ENCODE data around the gene TUBB. TPM values are rescaled to one million over a fixed set of nuclear protein-coding genes. Genes with fewer than 3 reads are reported as not detected.

TUBB gene
- total and polyA plus RNA-seq, 2 donors (not counting 1 experiment from before 2014, with no cell fraction given), result 102 to 295 TPM

- peaks cover 13 to 28% of the 10 kb centered on the region in 2 donors for H3K4me1 ChIP-seq (ENCODE audit: control insufficient read depth in 2 of 2, insufficient read depth in 2 of 2, low read length in 2 of 2)
- no peaks in the 10 kb centered on the region for H3K27me3 ChIP-seq (replicated peaks in 1 of 4; ENCODE audit: control extremely low read depth in 1 of 4, control insufficient read depth in 3 of 4, insufficient read depth in 4 of 4, low read length in 3 of 4)
- H4K20me1 ChIP-seq (ENCODE audit: control insufficient read depth, insufficient read depth, low read length, poor library complexity, severe bottlenecking), result no peaks in the 10 kb centered on the region
- H3K9me3 Mint-ChIP-seq (ENCODE audit: insufficient read depth), result no peaks in the 10 kb centered on the region
- H3K4me3 ChIP-seq (ENCODE audit: control extremely low read depth in 1 of 5, extremely low read depth in 1 of 5, insufficient read depth in 1 of 5, low read depth in 2 of 5, low read length in 4 of 5), result peak overlapping the region; percentile 36 to 82 (median 63)
- H3K36me3 ChIP-seq (replicated peaks in 1 of 2; ENCODE audit: control extremely low read depth in 1 of 2, control insufficient read depth in 1 of 2, extremely low read depth in 1 of 2, insufficient read depth in 2 of 2, low read length in 1 of 2), result peaks cover 0 to 9% of the 10 kb centered on the region in 2 experiments
- CTCF ChIA-PET, result interaction anchor here (1.0 to 4.4 kb wide), 10 partner anchors 9 to 336 kb away, joined by 3 to 23 read pairs (median 3); no protein-coding TSS in a partner anchor
- peak overlapping the region; percentile 80 for H2AFZ ChIP-seq (ENCODE audit: insufficient read depth, low read depth, low read length, poor library complexity, severe bottlenecking)
- 2% methylated on average over 51 of the region's 55 CpGs for WGBS (ENCODE audit: insufficient coverage)
- peaks cover 4% of the 10 kb centered on the region for H3K79me2 ChIP-seq (ENCODE audit: control insufficient read depth, insufficient read depth, low read length)
- peak overlapping the region in 1 of 2 donors; percentile 61 for H3K27ac ChIP-seq (ENCODE audit: low read length in 2 of 2)
- H3K9ac ChIP-seq (ENCODE audit: low read length), result peak overlapping the region; percentile 70
- intact Hi-C loops (cut with micrococcal nuclease), result loop anchor here (2.0 to 10.0 kb wide), 6 partner anchors 51 to 343 kb away; partner anchors contain the start of genes ABCF1 and VARS2
- peaks cover 42% of the 10 kb centered on the region for H3K4me1 Mint-ChIP-seq
- no peaks in the 10 kb centered on the region for H3K9me3 ChIP-seq (ENCODE audit: control extremely low read depth in 1 of 3, control insufficient read depth in 2 of 3, insufficient read depth in 1 of 3, low read length in 2 of 3)
- H3K27ac Mint-ChIP-seq, result peak overlapping the region; percentile 87
- ATAC-seq (ENCODE audit: low read depth), result no peak
- DNase-seq, result peak; percentile 54
- no peaks in the 10 kb centered on the region for H3K27me3 Mint-ChIP-seq
- peak overlapping the region; percentile 87 for H3K4me3 Mint-ChIP-seq
- POLR2A ChIA-PET, result no interaction called here
- peak overlapping the region; percentile 92 for H3K4me2 ChIP-seq (replicated peaks; ENCODE audit: low read depth, low read length, poor library complexity, severe bottlenecking)
- TF ChIP-seq CTCF (IDR thresholded peaks at IDR 0.05), result no peak
- no peak for TF ChIP-seq EZH2 (IDR thresholded peaks at IDR 0.05; ENCODE audit: borderline replicate concordance, insufficient read depth, low read depth, low read length, poor library complexity, severe bottlenecking)
These were observed 23.2 kb downstream of the TUBB start for GRCh38 chr6:30743099-30744053.

All from B cell (primary cell).